ENCODE measurements around the gene TPBGL.

The TPBGL gene

GRCh38 chr11:75246006-75246670 lies 5.6 kb downstream of the TPBGL start:
- DNase-seq (ENCODE audit: low read depth), result no peak

GRCh38 chr11:75246671-75247350 lies 6.2 kb downstream of the TPBGL start:
- DNase-seq (ENCODE audit: low read depth), result no peak

- no peak for DNase-seq (ENCODE audit: low read depth)
These were observed 8.3 kb downstream of the TPBGL start for GRCh38 chr11:75248924-75249256.

- no peak for DNase-seq (ENCODE audit: low read depth)
These were observed 9.1 kb downstream of the TPBGL start for GRCh38 chr11:75249704-75250103.

DNA sequence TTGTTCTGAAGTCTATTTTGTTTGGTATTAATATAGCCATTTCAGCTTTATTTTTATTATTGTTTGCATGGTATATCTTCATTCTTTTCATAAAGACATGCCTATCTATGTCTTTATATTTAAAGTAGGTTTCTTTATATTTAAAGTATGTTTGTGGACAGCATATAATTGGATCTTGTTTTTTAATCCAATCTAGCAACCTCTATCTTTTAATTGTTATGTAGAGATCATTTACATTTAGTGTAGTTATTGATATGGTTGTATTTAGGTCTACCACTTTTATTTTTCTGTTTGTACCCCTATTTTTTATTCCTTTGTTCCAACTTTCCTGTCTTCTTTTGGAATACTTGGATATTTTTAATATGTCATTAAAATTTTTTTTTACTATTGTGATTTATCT lies 13.8 kb downstream of the TPBGL start:
- DNase-seq (ENCODE audit: low read depth), result no peak

GRCh38 chr11:75260396-75261170 lies 20.0 kb downstream of the TPBGL start:
- no peak for DNase-seq (ENCODE audit: low read depth)

GRCh38 chr11:75261902-75262361 lies 21.4 kb downstream of the TPBGL start:
- DNase-seq (ENCODE audit: low read depth), result no peak

GRCh38 chr11:75262436-75262835 lies 21.9 kb downstream of the TPBGL start:
- DNase-seq (ENCODE audit: low read depth), result no peak

- DNase-seq (ENCODE audit: low read depth), result no peak
These were observed 22.6 kb downstream of the TPBGL start for GRCh38 chr11:75262961-75263852.

DNA sequence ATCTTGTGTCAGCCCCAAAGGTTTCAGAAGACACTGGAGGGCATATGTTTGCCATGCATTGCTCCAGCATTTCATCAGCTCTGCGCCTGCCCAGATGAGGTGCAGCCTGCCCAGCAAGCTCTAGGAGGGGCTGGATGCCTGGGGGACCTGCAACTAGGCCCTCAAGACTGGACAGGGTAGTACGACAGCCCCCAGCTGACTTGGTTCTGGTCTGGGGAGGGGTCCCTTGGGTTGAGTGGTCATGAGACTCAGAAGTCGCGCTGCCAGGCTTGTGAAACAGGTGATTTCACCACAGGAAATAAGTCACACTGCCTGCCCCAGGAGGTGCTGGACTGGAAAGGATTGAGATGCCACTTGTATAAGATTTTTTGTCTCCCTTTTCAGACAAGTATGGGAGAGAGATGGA lies 23.4 kb downstream of the TPBGL start:
- DNase-seq (ENCODE audit: low read depth), result no peak

- no peak for DNase-seq (ENCODE audit: low read depth)
These were observed 23.8 kb downstream of the TPBGL start for GRCh38 chr11:75264356-75264755.

DNA sequence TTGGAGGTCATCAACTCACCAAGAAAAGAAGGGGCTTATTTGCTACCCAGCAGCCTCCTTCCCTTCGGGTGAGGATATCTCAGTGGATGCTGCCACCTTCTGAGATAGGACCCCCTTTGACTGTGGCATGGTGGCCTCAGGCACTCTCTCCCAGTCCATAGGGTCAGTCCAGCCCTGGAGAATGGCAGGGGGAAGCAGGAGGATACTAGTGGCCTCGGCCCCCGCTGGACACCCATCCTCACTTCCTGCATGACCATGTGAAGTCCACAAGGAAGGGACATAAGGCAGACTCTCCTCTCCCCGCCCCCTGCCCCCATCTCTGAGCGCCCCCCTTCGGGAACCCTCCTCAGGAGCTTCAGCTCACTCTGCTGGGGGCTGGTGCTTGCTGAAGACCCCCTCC lies 24.4 kb downstream of the TPBGL start:
- DNase-seq (ENCODE audit: low read depth), result no peak

GRCh38 chr11:75265851-75266531 lies 25.4 kb downstream of the TPBGL start:
- no peak for DNase-seq (ENCODE audit: low read depth)

DNA sequence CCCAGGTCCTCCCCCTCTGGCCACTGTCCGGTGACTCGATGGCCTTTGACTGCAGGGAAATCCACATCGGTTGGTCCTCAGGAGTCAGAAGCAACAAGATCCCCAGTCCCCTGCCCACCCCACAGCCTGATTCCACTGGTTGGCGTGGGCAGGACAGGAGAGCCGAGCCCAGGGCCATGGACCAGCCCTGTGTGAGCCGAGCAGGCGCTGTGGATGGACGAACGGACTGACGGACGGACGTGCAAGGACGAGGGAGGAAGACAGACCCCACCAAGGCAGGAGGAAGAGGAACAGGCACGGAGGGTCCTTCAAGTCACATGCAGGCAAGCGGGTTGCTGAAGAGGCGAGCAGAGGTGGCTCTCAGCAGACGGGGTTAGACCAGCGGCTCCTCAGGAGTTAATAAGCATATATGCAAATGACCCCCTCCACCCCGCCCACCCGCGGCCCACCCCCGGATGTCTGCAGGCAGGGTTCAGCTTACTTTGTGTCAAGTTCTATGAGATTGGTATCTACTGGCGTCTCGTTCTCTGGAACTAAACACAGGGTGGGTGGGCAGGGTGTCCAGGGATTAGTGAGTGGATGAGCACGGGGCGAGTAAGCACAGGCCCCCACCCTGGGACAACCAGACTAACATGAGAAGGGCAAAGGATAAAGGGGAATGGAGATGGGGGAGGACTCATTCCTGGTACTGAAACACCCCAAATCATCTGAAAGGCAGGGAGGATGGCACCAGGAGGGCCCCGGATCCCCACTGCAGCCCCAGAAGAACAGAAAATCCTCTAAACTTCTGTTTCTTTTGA lies 26.8 kb downstream of the TPBGL start:
- no peak for DNase-seq (ENCODE audit: low read depth)

DNA sequence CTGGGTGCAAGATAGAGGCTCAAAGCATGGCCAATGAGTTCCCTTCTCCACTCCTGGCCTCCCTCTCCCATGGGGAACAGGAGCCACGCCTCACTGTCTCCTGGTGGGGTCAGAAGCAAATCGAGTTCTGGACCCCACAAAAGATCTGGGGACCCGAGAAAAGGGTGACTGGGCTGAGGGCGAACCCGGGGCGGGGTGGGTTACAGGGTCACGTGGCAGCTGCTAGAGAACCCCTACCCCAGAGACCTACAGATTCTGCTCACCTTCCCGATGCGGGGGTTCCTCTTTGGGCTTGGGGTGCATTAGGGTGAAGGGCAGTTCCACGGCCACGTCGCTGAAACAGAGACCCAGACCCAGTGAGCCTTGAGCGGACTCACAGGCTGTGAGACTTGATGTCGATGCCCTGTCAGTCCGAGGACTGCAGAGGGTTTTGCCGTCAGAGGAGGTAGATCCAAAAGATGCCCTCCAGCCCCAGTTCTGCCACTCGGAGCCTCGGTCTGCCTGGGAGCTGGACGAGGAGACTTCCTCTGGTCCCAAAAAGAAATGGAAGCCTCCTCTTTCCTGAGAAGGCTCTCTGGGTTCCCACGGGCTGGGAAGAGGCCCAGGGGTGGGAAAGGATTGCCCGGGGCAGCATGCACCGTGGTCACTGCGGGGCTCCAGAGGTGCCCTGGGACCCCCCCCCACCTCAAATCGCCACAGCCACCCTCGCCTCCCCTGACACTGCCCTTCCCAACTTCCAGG lies 28.2 kb downstream of the TPBGL start:
- no peak for DNase-seq (ENCODE audit: low read depth)

GRCh38 chr11:75269367-75269660 lies 28.7 kb downstream of the TPBGL start:
- no peak for DNase-seq (ENCODE audit: low read depth)

DNA sequence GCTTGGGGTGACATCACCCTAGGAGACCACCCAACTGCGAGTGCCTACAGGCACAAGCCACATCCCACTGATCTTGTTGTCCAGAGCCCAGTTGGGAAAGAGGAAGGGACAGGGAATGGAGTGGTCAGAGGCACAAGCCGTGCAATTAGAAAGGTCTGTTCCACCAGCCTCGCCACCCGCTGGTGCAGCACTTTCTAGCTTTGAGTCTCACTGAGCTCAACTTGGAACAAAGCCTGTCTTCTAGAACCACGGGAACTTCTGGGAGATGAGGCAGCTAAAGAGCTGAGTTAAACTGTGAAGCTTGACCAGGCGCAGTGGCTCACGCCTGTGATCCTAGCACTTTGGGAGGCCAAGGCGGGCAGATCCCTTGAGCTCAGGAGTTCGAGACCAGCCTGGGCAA lies 29.3 kb downstream of the TPBGL start:
- DNase-seq (ENCODE audit: low read depth), result no peak

GRCh38 chr11:75270896-75271418 lies 30.4 kb downstream of the TPBGL start:
- peak; percentile 8 for DNase-seq (ENCODE audit: low read depth)

GRCh38 chr11:75271730-75272129 lies 31.2 kb downstream of the TPBGL start:
- DNase-seq (ENCODE audit: low read depth), result no peak

DNA sequence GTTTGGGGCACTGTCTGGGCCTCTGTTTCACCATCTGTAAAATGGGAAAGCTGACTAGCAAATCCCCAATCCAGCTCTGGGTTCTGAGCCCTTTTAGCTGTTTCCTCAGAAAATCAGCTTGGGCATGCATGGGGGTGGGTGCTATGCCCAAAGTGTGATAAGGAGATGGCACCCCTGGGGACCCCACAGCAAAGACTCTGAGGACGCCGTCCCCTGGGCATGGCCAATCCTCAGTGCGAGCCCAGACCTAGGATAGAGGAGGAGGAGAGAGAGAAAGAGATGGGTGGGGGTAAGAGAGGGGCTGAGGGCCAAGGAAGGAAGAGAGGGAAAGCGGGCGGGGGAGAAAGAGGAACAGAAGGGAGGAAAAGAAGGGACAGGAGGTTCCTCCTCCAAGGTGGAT lies 31.8 kb downstream of the TPBGL start:
- DNase-seq (ENCODE audit: low read depth), result no peak
